Small intestine (tissue), 7 donors: ENCODE measurements around the gene KRTAP1-1. TPM values are rescaled to one million over a fixed set of nuclear protein-coding genes. Genes with fewer than 3 reads are reported as not detected.
"Not testable (repeated sequence)": the region's sequence is repeated elsewhere in the genome, so short reads cannot be mapped to it uniquely, and the experiment has no call there.

Source experiments
- DNase-seq, 2 donors: peaks; one replicate each; pipeline versions ENCODE4 v3.0.0 to v3.0.0-alpha.2; 2013
- FAIRE-seq: peaks from 2 replicates; lab custom pipeline; 2012; peaks lifted over from hg19 to GRCh38; lab: Jason Lieb, UNC
- H3K27ac ChIP-seq, 3 donors: one replicate each; pipeline ENCODE4 v1.5.1; 2013; ENCODE audit warnings: low read length in 2 of 3, mild to moderate bottlenecking in 2 of 3, control low read depth in 1 of 3, inconsistent platforms in 1 of 3, low read depth in 1 of 3, moderate library complexity in 1 of 3
- H3K27me3 ChIP-seq, 3 donors: one replicate each; pipeline ENCODE4 v1.6.1; 2013; ENCODE audit warnings: low read length in 3 of 3, inconsistent platforms in 1 of 3; ENCODE audit not compliant: control insufficient read depth in 3 of 3, insufficient read depth in 3 of 3
- H3K36me3 ChIP-seq, 3 donors: one replicate each; pipeline ENCODE4 v1.6.1; 2013; ENCODE audit warnings: low read length in 3 of 3, inconsistent platforms in 1 of 3, low read depth in 1 of 3, mild to moderate bottlenecking in 1 of 3, moderate library complexity in 1 of 3; ENCODE audit not compliant: control insufficient read depth in 3 of 3, insufficient read depth in 2 of 3
- H3K4me1 ChIP-seq, 3 donors: one replicate each; pipeline ENCODE4 v1.6.1; 2013; ENCODE audit warnings: low read length in 2 of 3, inconsistent platforms in 1 of 3, low read depth in 1 of 3, mild to moderate bottlenecking in 1 of 3, moderate library complexity in 1 of 3; ENCODE audit not compliant: control insufficient read depth in 3 of 3, insufficient read depth in 2 of 3
- H3K4me3 ChIP-seq, 3 donors: one replicate each; pipeline ENCODE4 v1.5.1; 2013; ENCODE audit warnings: low read length in 3 of 3, control low read depth in 1 of 3, inconsistent platforms in 1 of 3, low read depth in 1 of 3, mild to moderate bottlenecking in 1 of 3, moderate library complexity in 1 of 3
- H3K9me3 ChIP-seq, 2 donors: one replicate each; pipeline ENCODE4 v1.6.1; 2013; ENCODE audit warnings: low read depth in 1 of 2, low read length in 1 of 2; ENCODE audit not compliant: control insufficient read depth in 2 of 2, insufficient read depth in 1 of 2
- WGBS, 3 donors: extraction: QIAGEN DNeasy Blood & Tissue Kit; methylation state at CpG; one replicate each; pipeline ENCODE4 v1.1.7; 2013; 5-methylcytosine and 5-hydroxymethylcytosine counted together
- polyA plus RNA-seq, 4 donors: library from polyadenylated mRNA; stranded (reverse) in 3 of 4; unstranded in 1 of 4; fragments of 200-250 nt in 3 of 4; fragments of 120-200 nt in 1 of 4; gene quantifications; one replicate each; pipeline versions ENCODE4 v1.2.1 to v1.2.3, GENCODE V29; 2013
- donor health status: healthy with polysubstance abuse.
- donor health status: control.
- donor health status: control.
- donor health status: Bipolar disorder and iron deficiency.
- donor health status: healthy.

The KRTAP1-1 gene
- polyA plus RNA-seq, 4 donors, result not detected

DNA sequence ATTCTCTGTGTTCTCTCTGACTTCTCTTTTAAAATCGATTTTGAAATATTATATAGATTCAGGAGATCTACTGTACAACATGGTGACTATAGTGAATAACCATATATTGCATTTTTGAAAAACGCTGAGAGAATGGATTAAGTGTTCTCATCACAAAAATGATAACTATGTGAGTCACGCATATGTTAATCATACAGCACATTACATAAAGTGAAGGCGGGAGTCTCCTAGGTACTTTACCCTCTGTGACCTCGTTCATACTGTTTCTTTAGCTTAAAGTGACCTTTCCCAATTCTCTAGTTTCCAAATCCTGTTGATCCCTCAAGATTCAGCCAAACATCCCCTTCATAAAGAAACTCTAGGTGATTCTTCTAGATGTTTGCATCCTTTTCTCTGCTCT is 38.4 kb downstream of the KRTAP1-1 start:
- Histone ChIP-seq H3K36me3 (no peaks in the 10 kb centered on the region), H3K4me1 (no peaks in the 10 kb centered on the region), H3K4me3 (no peak overlapping the region), H3K27ac (no peak overlapping the region), H3K9me3 (no peaks in the 10 kb centered on the region), H3K27me3 (peaks cover 0 to 4% (median 0%) of the 10 kb centered on the region in 3 donors)
- 21 to 50% (median 37%) methylated on average over 5 of the region's 5 CpGs for WGBS, 3 donors
- FAIRE-seq, result no peak
- DNase-seq, result no peak

DNA sequence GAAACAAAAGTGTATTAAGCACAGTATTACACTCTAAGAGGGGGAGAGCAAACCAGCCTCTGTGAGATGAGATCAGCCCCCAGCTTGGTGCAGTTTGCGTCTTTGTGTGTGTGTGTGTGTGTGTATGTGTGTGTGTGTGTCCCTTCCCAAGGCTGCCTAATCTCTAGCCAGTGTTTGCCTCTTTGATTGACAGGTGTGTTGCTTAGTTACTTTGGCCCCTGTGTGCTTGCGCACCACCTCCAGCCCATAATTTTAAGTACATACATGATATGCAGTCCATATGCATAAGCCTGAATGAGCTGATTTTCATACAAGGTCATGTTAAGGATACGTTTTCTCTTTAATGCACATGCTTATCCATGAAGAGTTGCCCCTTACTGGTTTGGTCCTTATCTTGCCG is 39.5 kb downstream of the KRTAP1-1 start:
- FAIRE-seq (no peak), DNase-seq (no peak)
- Histone ChIP-seq H3K27me3 (peaks cover 0 to 7% (median 0%) of the 10 kb centered on the region in 3 donors), H3K4me3 (no peak overlapping the region), H3K36me3 (no peaks in the 10 kb centered on the region), H3K27ac (no peak overlapping the region), H3K9me3 (no peaks in the 10 kb centered on the region), H3K4me1 (no peaks in the 10 kb centered on the region)
- WGBS, 3 donors, result 76 to 92% (median 82%) methylated on average over 4 of the region's 4 CpGs

DNA sequence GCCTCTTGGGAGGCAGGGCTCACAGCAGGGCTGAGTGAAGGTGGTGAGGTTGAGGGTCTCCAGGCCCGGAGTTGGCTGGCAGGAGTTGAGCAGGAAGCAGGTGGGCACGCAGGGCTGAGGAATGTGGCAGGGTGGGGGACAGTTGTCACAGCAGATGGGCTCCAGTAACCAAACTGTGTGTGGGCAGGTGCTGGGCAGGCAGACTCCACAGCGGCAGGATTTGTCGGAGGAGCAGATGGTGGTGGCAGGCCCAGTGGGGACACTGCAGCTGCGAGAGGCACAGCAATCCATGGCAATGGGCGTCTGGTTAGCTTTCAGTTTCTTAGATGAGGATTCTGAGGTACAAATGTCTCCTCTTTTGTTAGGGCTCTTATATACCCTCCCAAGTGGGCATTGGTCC is 41.7 kb downstream of the KRTAP1-1 start, which contains the start of gene KRTAP3-2:
TSS of gene KRTAP3-2 (minus strand) at position 344 of the 400 bp plus-strand sequence. CDS start at position 291, 53 bp downstream.
- not testable (repeated sequence) for H3K27me3 ChIP-seq, H3K4me3 ChIP-seq, DNase-seq, H3K9me3 ChIP-seq, FAIRE-seq, H3K4me1 ChIP-seq, H3K27ac ChIP-seq, H3K36me3 ChIP-seq
- 85 to 93% (median 86%) methylated on average over 6 of the region's 6 CpGs for WGBS, 3 donors

DNA sequence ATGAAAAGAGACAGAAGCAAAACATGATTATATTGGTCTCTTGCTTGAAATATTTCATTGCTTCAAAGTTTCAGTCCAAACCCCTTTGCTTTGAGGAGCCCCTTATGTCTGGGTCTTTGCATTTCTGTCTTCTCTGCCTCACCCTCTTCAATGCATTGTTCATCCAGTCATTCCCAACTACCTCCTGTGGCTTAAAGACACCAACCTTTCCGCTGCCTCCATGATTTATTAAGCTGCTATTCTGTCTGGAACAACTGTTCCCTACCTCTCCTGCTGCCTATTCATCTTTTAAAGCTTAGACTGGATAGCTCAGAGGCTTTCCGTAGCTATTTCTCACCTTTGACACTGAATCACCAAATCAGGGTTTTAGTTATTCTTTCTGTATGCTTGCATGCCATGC is 43.9 kb downstream of the KRTAP1-1 start:
- H3K36me3 ChIP-seq, result no peaks in the 10 kb centered on the region
- 69 to 85% (median 78%) methylated on average over 2 of the region's 2 CpGs for WGBS, 3 donors
- H3K4me1 ChIP-seq, result no peaks in the 10 kb centered on the region
- no peak overlapping the region for H3K4me3 ChIP-seq
- DNase-seq (no peak), FAIRE-seq (no peak)
- no peaks in the 10 kb centered on the region for H3K9me3 ChIP-seq
- peaks cover 0 to 7% (median 4%) of the 10 kb centered on the region in 3 donors for H3K27me3 ChIP-seq
- H3K27ac ChIP-seq, result no peak overlapping the region

DNA sequence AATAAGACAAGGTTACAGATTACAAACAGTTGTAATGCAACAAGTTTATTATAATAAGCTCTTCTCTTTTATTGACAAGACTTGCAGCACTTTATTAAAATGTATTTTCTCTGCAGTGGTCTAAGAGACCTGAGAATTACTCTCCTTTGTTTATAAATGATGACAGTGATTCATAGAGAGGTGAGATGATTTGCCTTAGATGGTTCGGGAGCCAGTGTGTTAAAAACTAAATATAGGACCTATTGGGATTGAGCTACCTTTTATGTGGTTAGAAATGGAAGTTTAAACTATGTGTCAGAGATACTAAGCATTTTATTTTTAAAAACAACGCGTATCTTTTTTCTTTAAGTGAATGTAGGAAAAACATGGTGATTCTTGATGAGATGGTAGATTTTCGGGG is 44.4 kb downstream of the KRTAP1-1 start:
- WGBS, 3 donors, result 78 to 92% (median 81%) methylated on average over 4 of the region's 4 CpGs
- H3K27ac ChIP-seq, result no peak overlapping the region
- no peaks in the 10 kb centered on the region for H3K4me1 ChIP-seq
- no peaks in the 10 kb centered on the region for H3K9me3 ChIP-seq
- no peak for DNase-seq
- H3K4me3 ChIP-seq, result no peak overlapping the region
- peaks cover 0 to 7% (median 4%) of the 10 kb centered on the region in 3 donors for H3K27me3 ChIP-seq
- FAIRE-seq, result no peak
- H3K36me3 ChIP-seq, result no peaks in the 10 kb centered on the region

DNA sequence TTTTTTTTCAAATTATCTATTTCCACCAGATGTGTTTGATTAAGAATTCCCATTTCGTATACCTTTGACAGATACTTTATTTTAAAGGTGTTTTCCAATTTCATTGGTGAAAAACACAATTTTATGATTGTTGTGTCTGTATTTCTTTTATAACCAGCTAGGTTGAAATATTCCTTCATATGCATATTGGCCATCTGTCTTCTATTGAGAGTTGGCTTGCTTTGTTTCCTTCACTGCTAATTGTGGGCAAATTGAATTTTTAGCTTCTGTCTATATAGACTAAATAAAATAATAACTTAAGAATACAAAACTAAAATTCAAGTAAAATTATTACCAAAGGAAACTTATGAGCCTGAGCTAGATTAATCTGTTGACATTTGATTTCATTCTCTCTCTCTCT is 46.1 kb downstream of the KRTAP1-1 start:
- WGBS, 3 donors, result 47% methylated on average over 1 of the region's 1 CpG
- Histone ChIP-seq H3K4me3 (no peak overlapping the region), H3K27ac (no peak overlapping the region), H3K9me3 (no peaks in the 10 kb centered on the region), H3K4me1 (no peaks in the 10 kb centered on the region), H3K36me3 (no peaks in the 10 kb centered on the region), H3K27me3 (peaks cover 0 to 7% (median 4%) of the 10 kb centered on the region in 3 donors)
- DNase-seq, result no peak
- no peak for FAIRE-seq

DNA sequence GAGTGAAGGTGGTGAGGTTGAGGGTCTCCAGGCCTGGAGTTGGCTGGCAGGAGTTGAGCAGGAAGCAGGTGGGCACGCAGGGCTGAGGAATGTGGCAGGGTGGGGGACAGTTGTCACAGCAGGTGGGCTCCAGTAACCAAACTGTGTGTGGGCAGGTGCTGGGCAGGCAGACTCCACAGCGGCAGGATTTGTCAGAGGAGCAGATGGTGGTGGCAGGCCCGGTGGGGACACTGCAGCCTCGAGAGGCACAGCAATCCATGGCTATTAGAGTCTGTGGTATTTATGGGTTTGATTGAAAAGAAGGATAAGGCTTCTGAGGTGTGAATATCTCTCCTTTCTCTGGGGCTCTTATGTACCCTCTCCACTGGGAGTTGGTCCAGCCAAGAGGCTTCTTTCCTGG is 47.4 kb downstream of the KRTAP1-1 start, which contains the start of gene KRTAP3-3:
TSS of gene KRTAP3-3 (minus strand) at position 326 of the 400 bp plus-strand sequence. CDS start at position 259, 67 bp downstream.
- no peaks in the 10 kb centered on the region for H3K36me3 ChIP-seq
- no peak within 1 kb of the TSS for H3K27ac ChIP-seq
- no peak within 1 kb of the TSS for H3K4me3 ChIP-seq
- no peaks in the 10 kb centered on the region for H3K9me3 ChIP-seq
- no peaks in the 10 kb centered on the region for H3K4me1 ChIP-seq
- DNase-seq, result no peak
- WGBS, 3 donors, result 20 to 52% (median 49%) methylated on average over 4 of the region's 4 CpGs
- no peak for FAIRE-seq
- H3K27me3 ChIP-seq, result peaks cover 0 to 4% (median 3%) of the 10 kb centered on the region in 3 donors

DNA sequence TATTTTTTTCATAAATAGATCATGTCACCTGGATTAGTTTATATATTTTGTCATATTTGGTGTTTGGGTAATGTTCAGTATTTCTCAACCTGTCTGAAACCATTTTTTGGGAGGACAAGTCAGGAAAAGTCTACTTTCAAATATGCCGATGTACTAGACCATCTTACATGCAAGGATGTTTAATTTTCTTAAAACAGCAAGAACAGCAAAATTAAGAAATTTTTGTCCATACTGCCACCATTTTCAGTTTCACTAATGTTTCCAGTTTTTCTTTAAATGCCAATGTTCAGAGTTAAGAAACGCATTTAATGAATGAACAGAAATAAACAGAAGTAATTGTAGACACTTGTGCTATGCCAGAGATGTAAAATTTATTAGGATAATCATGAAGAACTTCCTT is 48.2 kb downstream of the KRTAP1-1 start:
- Histone ChIP-seq H3K36me3 (no peaks in the 10 kb centered on the region), H3K9me3 (no peaks in the 10 kb centered on the region), H3K4me1 (no peaks in the 10 kb centered on the region), H3K27me3 (peaks cover 0 to 4% (median 3%) of the 10 kb centered on the region in 3 donors), H3K27ac (no peak overlapping the region), H3K4me3 (no peak overlapping the region)
- WGBS, 3 donors, result 78 to 84% (median 80%) methylated on average over 2 of the region's 2 CpGs
- no peak for DNase-seq
- FAIRE-seq, result no peak

DNA sequence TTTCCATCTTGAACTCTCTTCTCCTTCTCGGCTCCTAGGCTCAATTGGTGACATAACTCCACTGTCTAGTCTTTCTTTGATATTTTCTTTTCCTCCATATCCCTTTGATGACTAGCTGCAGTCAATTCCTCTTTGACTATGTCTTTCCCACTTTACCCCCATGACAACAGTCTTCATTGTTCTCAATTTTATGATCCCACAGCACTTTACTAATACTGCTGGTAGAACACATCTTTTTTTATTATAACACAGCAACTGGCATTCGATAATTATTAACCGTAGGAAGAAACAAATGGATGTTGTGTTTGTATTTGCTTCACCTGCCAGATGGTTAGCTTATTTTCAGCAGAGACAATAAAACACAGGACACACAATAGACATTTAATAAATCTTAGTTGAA is 48.6 kb downstream of the KRTAP1-1 start:
- Histone ChIP-seq H3K27me3 (peaks cover 0 to 4% (median 3%) of the 10 kb centered on the region in 3 donors), H3K4me3 (no peak overlapping the region), H3K36me3 (no peaks in the 10 kb centered on the region), H3K27ac (no peak overlapping the region), H3K9me3 (no peaks in the 10 kb centered on the region), H3K4me1 (no peaks in the 10 kb centered on the region)
- 19 to 63% (median 35%) methylated on average over 3 of the region's 3 CpGs for WGBS, 3 donors
- FAIRE-seq (no peak), DNase-seq (peak in 1 of 2 donors; percentile 10)
